GM23248 (cell line): ENCODE results near the gene TP53TG5. TPM values are rescaled to one million over a fixed set of nuclear protein-coding genes. Genes with fewer than 3 reads are reported as not detected.

Experiments used
- DNase-seq: peaks from one replicate; pipeline ENCODE4 v3.0.0-alpha.2; 2015
- H2AFZ ChIP-seq: fragments of 200-600 bp; sonication (generic); 2 replicates; pipeline ENCODE4 v1.6.1; 2016; ENCODE audit warnings: antibody characterized with exemption
- H3F3A ChIP-seq: fragments of 200-600 bp; sonication (generic); 2 replicates; pipeline ENCODE4 v1.6.1; 2016; ENCODE audit warnings: mild to moderate bottlenecking, antibody characterized with exemption, mixed run types; ENCODE audit not compliant: insufficient read depth
- H3K27ac ChIP-seq: fragments of 200-600 bp; sonication (generic); 2 replicates; pipeline ENCODE4 v1.5.1; 2016; ENCODE audit warnings: mild to moderate bottlenecking
- H3K27me3 ChIP-seq: fragments of 200-600 bp; sonication (generic); replicated peaks from 2 replicates; pipeline ENCODE4 v1.6.1; 2016; ENCODE audit warnings: mild to moderate bottlenecking; ENCODE audit not compliant: insufficient read depth
- H3K36me3 ChIP-seq: fragments of 200-600 bp; sonication (generic); 2 replicates; pipeline ENCODE4 v1.6.1; 2016; ENCODE audit warnings: low read depth, mild to moderate bottlenecking
- H3K4me1 ChIP-seq: fragments of 200-600 bp; sonication (generic); 2 replicates; pipeline ENCODE4 v1.6.1; 2016; ENCODE audit warnings: mild to moderate bottlenecking; ENCODE audit not compliant: insufficient read depth
- H3K4me2 ChIP-seq: fragments of 200-600 bp; sonication (generic); one replicate; pipeline ENCODE4 v1.6.1; 2016; ENCODE audit warnings: mild to moderate bottlenecking; ENCODE audit not compliant: unreplicated experiment
- H3K4me3 ChIP-seq: fragments of 200-600 bp; sonication (generic); 2 replicates; pipeline ENCODE4 v1.5.1; 2016; ENCODE audit warnings: mild to moderate bottlenecking
- H3K79me2 ChIP-seq: fragments of 200-600 bp; sonication (generic); 2 replicates; pipeline ENCODE4 v1.6.1; 2016; ENCODE audit warnings: mild to moderate bottlenecking; ENCODE audit not compliant: insufficient read depth
- H3K9ac ChIP-seq: fragments of 200-600 bp; sonication (generic); 2 replicates; pipeline ENCODE4 v1.6.1; 2016; ENCODE audit warnings: mild to moderate bottlenecking
- H3K9me2 ChIP-seq: fragments of 200-600 bp; sonication (generic); 2 replicates; pipeline ENCODE4 v1.6.1; 2016; ENCODE audit warnings: mixed run types, mild to moderate bottlenecking, moderate library complexity; ENCODE audit not compliant: insufficient read depth
- H3K9me3 ChIP-seq: fragments of 200-600 bp; sonication (generic); one replicate; pipeline ENCODE4 v1.6.1; 2017; ENCODE audit warnings: low read depth
- H4K20me1 ChIP-seq: fragments of 200-600 bp; sonication (generic); 2 replicates; pipeline ENCODE4 v1.6.0; 2016; ENCODE audit not compliant: insufficient read depth
- EZH2 ChIP-seq: fragments of 200-600 bp; sonication (generic); IDR thresholded peaks from 2 replicates; pipeline ENCODE4 v1.6.1; 2018; ENCODE audit warnings: antibody characterized with exemption, mild to moderate bottlenecking; ENCODE audit not compliant: insufficient read depth, poor library complexity, severe bottlenecking
- EZH2phosphoT487 ChIP-seq: fragments of 200-600 bp; sonication (generic); IDR thresholded peaks from 2 replicates; pipeline ENCODE4 v1.6.1; 2018; ENCODE audit warnings: antibody characterized with exemption, moderate library complexity, mild to moderate bottlenecking, low read depth; ENCODE audit not compliant: insufficient read depth
- WGBS, 2 experiments: methylation state at CpG; one replicate each; pipeline ENCODE4 v1.1.6; 2015 to 2017; ENCODE audit warnings: low lambda C conversion rate in 2 of 2, low coverage in 1 of 2; ENCODE audit errors: missing lambda C conversion rate in 2 of 2; 5-methylcytosine and 5-hydroxymethylcytosine counted together
- in situ Hi-C: fragments of 300-500 bp; cut with MboI; formaldehyde crosslinking; loops from 2 replicates; pipeline ENCODE4 v1.15.0; 2020
- polyA plus RNA-seq: library from polyadenylated mRNA; unstranded; fragments of >200 nt; fragmentation: Nextera tagmentation; extraction: Ambion mirVana; gene quantifications from 2 replicates; pipeline ENCODE4 v1.2.1, GENCODE V29; 2016
- total RNA-seq: library from RNA; depleted of rRNA; stranded (reverse); fragments of >200 nt; shearing (Covaris generic); gene quantifications from 2 replicates; pipeline ENCODE4 v1.2.3, GENCODE V29; 2014

The TP53TG5 gene
- total and polyA plus RNA-seq, 2 experiments from 2014 or later: 0.55 TPM; not detected in 1

- TF ChIP-seq EZH2 (no peak), EZH2phosphoT487 (no peak)
- no peaks in the 10 kb centered on the region for H3K9me2 ChIP-seq
- H3F3A ChIP-seq: peaks cover 7% of the 10 kb centered on the region
- H3K27ac ChIP-seq: no peak overlapping the region
- peaks cover 12% of the 10 kb centered on the region for H3K4me1 ChIP-seq
- no peak overlapping the region for H3K4me2 ChIP-seq
- H3K9me3 ChIP-seq: no peaks in the 10 kb centered on the region
- in situ Hi-C loops: no loop called here
- H2AFZ ChIP-seq: no peak overlapping the region
- WGBS, 2 experiments: 97 to 100% methylated on average over 2 of the region's 2 CpGs
- 0 out of 2 replicates have a peak, but pooled peaks cover 1% of the 10 kb centered on the region for H3K79me2 ChIP-seq
- H3K4me3 ChIP-seq: no peak overlapping the region
- peaks cover 29% of the 10 kb centered on the region for H3K36me3 ChIP-seq
- H4K20me1 ChIP-seq: no peaks in the 10 kb centered on the region
- no peak for DNase-seq
- no peak overlapping the region for H3K9ac ChIP-seq
- H3K27me3 ChIP-seq: no peaks in the 10 kb centered on the region
These were observed 45.6 kb upstream of the TP53TG5 start for GRCh38 chr20:45423700-45424099.

- Histone ChIP-seq H3K4me1 (peaks cover 26% of the 10 kb centered on the region), H3K79me2 (peaks cover 28% of the 10 kb centered on the region), H3K4me3 (no peak overlapping the region), H4K20me1 (no peaks in the 10 kb centered on the region), H3K4me2 (no peak overlapping the region), H3K27me3 (no peaks in the 10 kb centered on the region), H3K9ac (peak overlapping the region; percentile 65), H3K27ac (peak overlapping the region; percentile 89), H2AFZ (no peak overlapping the region), H3K9me3 (no peaks in the 10 kb centered on the region), H3K36me3 (peaks cover 29% of the 10 kb centered on the region), H3F3A (peaks cover 21% of the 10 kb centered on the region), H3K9me2 (no peaks in the 10 kb centered on the region)
- 88 to 90% methylated on average over 8 of the region's 8 CpGs for WGBS, 2 experiments
- in situ Hi-C loops: no loop called here
- TF ChIP-seq EZH2phosphoT487: no peak
- TF ChIP-seq EZH2: no peak
- no peak for DNase-seq
These were observed 42.0 kb upstream of the TP53TG5 start for GRCh38 chr20:45420125-45420524.

- Histone ChIP-seq H3K9me3 (no peaks in the 10 kb centered on the region), H3K36me3 (peaks cover 26% of the 10 kb centered on the region), H3K9ac (peak overlapping the region; percentile 81), H3K79me2 (peaks cover 28% of the 10 kb centered on the region), H2AFZ (no peak overlapping the region), H3K4me2 (peak overlapping the region; percentile 72), H3K9me2 (no peaks in the 10 kb centered on the region), H3F3A (peaks cover 21% of the 10 kb centered on the region), H4K20me1 (no peaks in the 10 kb centered on the region), H3K4me3 (peak overlapping the region; percentile 38; the same call in 1 of the 2 replicates), H3K27me3 (no peaks in the 10 kb centered on the region), H3K27ac (peak overlapping the region; percentile 95), H3K4me1 (peaks cover 26% of the 10 kb centered on the region)
- in situ Hi-C loops: no loop called here
- TF ChIP-seq EZH2 (no peak), EZH2phosphoT487 (0 out of 2 replicates have a peak, but pooled peaks have one; percentile 29)
- DNase-seq: peak; percentile 98
- 45 to 47% methylated on average over 17 of the region's 17 CpGs for WGBS, 2 experiments
These were observed 41.3 kb upstream of the TP53TG5 start for GRCh38 chr20:45419188-45420091.

GRCh38 chr20:45416917-45417316, 38.8 kb upstream of the TP53TG5 start:
- Histone ChIP-seq H3K27me3 (no peaks in the 10 kb centered on the region), H3K4me3 (peak overlapping the region; percentile 98), H3F3A (peaks cover 21% of the 10 kb centered on the region), H2AFZ (no peak overlapping the region), H3K4me1 (peaks cover 26% of the 10 kb centered on the region), H4K20me1 (no peaks in the 10 kb centered on the region), H3K27ac (no peak overlapping the region), H3K79me2 (peaks cover 28% of the 10 kb centered on the region), H3K9me2 (no peaks in the 10 kb centered on the region), H3K9ac (peak overlapping the region; percentile 96), H3K9me3 (no peaks in the 10 kb centered on the region), H3K36me3 (peaks cover 13% of the 10 kb centered on the region), H3K4me2 (peak overlapping the region; percentile 97)
- in situ Hi-C loops: no loop called here
- no peak for TF ChIP-seq EZH2
- no peak for TF ChIP-seq EZH2phosphoT487
- DNase-seq: no peak
- 96 to 100% methylated on average over 2 of the region's 2 CpGs for WGBS, 2 experiments
